GM18858 (cell line): Measurements from ENCODE around the gene TMBIM6.
"Not testable (repeated sequence)": the region's sequence is repeated elsewhere in the genome, so short reads cannot be mapped to it uniquely, and the experiment has no call there.

Experiments
- ATAC-seq: cut with Tn5 transposase; IDR thresholded peaks from one replicate; pipeline ENCODE4 v1.9.1; 2021; ENCODE audit not compliant: unreplicated experiment

Gene TMBIM6

DNA sequence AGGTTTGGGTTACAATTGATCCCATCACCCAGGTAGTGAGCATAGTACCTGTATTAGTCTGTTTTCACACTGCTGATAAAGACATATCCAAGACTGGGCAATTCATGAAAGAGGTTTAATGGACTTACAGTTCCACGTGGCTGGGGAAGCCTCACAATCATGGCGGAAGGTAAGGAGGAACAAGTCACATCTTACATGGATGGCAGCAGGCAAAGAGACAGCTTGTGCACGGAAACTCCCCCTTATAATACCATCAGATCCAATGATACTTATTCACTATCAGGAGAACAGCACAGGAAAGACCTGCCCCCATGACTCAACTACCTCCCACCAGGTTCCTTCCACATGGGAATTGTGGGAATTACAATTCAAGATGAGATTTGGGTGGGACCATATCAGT lies 20.0 kb upstream of the TMBIM6 start:
- ATAC-seq: not testable (repeated sequence)

DNA sequence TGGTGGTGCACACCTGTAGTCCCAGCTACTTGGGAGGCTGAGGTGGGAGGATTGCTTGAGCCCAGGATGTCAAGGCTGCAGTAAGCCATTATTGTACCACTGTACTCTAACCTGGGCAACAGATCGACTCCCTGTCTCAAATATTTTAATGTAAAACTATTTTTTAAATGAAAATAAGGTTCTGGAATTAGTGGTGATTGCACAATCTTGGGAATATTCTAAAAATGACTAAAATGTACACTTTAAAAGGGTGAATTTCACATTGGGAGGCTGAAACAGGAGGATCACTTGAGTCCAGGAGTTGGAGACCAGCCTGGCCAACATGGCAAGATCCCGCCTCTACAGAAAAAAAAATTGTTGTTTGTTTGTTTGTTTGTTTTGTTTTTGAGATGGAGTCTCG lies 12.9 kb upstream of the TMBIM6 start:
- no peak for ATAC-seq

DNA sequence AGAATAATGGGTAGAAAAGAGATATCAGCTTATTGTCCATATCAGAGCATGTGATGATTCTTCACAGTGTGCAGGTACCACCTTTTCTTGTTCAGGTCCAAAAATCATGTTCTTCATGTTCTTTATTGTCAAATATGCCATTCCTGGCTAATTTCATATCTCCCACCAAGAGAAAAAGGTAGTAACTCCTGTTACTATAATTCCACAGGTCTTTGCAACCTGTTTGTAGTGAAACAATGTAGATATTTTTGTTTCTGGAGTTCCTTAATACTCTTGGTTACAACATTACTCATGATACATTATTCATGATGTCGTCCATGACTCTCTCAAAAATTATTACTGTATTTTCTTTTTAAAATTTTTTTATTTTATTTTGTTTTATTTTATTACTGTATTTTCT lies 11.3 kb upstream of the TMBIM6 start:
- ATAC-seq: no peak

DNA sequence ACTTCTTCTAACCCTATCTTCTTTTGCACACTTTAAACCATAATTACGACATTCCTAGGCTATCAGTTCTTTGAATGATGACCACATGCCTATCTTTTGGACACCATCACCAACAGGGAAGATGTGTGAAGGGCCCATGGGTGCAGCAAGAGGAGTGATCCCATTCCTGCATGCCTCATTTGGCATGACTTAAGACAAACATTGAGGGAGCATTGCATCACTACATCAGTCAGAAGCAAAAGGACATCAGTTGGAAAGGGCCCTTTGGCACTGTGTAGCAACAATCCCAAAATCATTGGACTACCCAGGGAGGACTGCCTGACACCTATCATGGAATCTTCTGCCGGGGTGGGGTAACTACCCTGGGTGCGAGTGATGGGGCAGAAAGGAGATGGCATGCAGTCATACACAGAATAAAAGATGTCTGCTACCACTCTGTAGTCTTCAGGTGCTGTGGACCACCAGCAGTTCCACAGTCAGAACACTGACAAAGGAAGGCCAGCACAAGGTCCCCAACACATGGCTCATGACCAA lies 10.7 kb upstream of the TMBIM6 start:
- ATAC-seq: no peak

DNA sequence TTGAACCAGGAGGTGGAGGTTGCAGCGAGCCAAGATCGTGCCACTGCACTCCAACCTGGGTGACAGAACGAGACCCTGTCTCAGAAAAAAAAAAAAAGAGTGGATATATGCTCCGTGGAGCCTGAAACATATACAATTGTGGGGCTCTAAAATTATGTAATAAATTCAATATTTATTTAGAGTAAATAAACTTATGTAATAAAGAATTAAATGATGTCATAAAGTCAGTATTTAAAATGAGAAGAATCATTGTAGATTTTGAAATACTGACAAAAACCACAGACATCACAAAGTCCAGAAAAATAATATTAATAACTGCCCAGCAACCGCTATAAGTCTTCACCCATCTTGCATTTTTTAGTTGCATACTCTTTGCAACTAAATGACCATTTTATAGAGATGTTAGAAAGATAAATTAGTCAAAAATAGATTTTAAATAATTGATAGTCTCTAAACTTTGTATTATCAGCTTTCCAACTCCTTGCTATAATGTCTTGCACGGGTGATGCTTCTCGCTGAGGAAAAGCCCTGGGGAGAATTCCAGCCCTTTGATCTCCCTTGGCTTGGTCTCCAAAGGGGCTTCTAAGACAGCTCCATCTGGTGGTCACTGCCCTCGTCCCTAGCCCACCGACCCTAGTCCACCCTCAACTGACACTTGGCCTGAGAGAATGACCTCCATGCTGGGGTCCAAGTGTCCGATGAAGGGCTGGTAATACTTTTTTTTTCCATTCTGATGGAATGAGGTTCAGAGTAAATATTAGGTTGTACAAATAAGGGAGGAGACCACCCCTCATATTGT lies 7.9 kb upstream of the TMBIM6 start:
- ATAC-seq: no peak

DNA sequence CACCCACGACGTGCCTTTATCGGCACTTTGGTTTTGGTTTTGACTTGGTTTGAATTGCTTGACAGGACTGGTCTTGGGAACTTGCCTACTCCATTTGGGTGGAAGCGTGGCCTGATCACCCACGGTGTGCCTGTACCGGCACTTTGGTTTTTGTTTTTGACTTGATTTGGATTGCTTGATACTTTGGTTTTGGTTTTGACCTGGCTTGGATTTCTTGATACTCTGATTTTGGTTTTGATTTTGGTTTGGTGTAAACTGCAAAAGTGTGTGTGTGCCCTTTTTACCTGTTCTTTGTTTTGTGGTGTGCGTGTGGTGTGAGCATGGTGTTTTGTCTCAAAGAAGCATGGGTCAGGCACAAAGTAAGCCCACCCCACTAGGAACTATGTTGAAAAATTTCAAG lies 6.5 kb upstream of the TMBIM6 start:
- ATAC-seq: not testable (repeated sequence)

DNA sequence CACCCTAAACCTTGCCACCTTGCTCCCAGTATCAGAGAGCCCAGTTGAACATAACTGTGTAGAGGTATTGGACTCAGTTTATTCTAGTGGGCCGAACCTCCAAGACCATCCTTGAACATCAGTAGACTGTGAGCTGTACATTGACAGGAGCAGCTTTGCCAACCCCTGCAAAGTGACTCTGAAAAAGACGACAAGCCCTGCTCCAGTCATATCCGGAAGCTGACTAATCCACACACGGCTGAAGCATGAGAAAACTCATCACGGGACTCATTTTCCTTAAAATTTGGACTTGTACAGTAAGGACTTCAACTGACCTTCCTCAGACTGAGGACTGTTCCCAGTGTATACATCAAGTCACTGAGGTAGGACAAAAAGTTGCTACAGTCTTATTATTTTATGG lies 2.6 kb upstream of the TMBIM6 start:
- ATAC-seq: not testable (repeated sequence)

DNA sequence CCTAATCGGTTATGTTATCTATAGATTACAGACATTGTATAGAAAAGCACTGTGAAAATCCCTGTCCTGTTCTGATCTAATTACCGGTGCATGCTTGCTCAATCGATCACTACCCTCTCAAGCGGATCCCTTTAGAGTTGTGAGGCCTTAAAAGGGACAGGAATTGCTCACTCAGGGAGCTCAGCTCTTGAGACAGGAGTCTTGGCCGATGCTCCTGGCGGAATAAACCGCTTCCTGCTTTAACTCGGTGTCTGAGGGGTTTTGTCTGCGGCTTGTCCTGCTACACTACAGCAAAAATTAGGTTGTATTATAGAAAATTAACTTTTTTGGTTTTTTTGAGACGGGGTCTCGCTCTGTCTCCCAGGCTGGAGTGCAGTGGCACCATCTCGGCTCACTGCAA lies 1.1 kb upstream of the TMBIM6 start:
- not testable (repeated sequence) for ATAC-seq

DNA sequence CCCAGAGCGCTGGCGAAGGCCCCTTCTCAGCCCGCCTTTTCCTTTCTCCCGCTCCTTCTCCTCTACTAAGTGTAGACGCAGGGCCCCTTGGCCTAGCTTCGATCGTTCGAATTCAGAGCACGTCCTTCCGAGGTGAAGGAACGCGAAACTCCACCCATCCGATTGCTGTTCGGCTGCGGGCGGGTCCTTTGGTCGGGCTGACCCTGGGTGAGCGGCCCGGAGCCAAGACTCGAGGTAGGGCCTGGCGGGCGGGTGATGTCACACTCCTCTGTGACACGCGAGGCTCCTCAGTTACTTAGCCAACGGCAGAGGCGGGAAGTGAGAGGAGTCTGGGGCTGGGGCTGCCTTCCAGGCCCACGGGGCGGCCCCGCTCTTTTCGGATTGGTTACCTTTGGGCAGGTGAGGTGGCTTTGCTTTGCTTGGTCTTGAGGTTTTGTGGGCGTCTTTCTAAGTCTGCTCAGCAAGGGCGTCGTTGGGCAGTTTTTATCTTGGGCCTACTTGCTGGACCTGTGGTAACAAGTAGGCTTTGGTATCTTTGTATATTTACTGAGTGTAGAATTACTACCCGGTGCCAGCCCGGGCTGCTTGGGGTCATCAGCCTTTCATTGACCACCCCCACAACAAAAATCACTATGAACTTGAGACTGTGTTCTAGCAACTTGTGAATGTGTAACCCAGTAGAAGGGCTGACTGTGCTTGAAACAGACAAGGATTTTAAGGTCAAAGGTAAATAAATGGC lies 694 bp downstream of the TMBIM6 start:
- ATAC-seq: peak; percentile 37

DNA sequence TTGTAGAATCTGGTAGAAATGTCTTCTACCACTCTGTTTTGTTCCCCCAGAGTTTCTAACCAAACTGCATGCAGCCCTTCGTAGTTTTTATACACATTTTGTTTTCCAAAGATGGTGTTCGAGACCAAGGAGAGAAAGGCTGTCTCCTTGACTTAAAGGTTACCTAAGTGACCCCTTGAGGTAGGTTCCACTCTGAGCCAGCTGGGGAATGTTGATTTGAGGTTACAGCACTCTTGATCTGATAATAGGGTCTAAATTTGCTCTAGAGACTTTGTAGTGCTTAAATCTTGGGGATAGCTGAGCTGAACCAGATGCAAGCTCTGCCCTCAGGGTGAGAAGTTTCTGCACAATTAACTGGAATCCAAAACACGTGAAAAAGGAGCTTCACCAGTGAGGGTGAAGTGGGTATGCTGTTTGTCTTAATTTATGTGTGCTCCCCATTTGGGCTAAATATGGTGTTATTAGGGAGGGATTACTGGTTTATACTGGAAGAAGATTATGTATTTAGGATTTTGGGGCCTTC lies 3.1 kb downstream of the TMBIM6 start:
- ATAC-seq: no peak

DNA sequence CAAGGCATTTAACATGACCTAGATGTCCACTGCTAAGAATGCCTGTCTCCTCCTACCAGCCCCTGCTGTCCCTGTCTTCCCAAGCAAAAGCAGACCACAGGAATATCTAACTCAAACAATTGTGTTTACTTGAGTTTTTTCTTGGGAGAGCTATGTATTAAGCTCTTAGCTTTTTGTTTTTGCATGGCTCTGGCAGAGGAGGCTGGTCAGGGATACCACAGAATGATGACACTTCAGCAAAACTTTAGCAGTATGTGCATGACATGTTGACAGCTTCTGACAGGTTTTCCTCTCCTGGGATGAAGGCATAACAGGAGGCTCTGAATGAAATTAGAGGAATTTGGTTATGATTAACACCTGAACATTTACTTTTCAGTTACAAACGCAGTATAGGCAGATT lies 6.9 kb downstream of the TMBIM6 start:
- no peak for ATAC-seq

DNA sequence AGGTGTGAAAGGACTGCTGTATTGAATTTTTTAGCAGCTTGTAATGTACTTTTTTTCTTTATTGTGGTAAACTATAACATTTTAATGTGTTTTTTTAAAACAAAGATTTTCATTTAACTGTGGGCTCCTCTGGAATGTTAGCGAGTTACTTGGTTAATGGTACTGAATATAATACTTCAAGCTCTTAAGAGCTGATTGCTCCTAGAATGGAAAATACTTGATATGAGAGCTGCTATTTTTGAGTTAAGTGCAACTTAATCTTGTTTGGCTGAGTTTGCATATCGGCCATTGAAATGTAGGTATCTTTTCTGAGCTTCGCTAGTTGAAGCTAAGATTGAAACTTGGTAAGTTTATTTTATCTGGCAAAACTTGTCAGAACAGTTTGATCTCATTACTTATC lies 7.4 kb downstream of the TMBIM6 start:
- no peak for ATAC-seq

DNA sequence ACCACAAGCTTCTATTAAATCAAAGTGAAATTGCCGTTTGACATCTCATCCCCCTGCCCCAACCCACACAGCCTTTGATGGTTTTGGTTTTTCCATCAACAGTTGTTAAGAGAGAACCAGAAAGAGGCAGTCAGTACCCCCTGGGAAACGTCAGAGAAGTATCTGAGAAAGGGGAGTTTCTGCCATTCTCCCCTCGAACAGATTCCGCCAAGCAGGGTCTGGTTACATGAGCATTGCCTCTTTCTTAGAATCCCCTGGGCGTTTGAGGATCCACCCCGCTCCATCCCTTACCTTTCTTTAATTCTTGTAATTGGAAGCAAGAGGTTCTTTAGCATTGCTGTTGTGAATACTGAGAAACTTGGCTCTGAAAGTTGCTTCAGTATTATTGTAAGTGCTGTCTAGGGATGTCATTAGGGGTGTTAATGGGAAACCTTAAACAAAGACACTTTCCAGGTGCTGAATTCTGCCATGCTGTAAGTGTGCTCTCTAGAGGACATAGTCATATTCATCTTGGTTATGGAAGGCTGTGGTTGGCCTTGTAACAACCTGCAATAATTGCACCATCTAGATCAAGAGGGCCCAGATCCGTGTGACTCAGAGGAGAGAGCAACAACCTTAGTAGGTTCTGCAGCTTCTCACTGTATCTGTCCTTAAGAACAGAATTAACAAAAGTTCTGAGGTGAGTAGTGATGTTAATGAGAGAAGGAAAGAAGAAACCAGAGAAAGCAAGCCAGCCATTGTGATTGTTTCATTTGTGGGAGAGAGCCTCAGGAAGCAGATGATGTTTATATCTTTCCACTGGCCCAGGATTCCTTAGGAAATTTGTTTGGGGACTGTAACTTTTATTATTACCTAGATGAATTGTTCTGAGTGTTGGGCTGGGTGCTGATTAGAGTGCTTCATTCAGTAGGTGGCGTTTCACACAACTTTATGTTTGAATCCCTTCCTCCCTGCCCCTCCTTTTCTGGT lies 9.0 kb downstream of the TMBIM6 start:
- no peak for ATAC-seq

DNA sequence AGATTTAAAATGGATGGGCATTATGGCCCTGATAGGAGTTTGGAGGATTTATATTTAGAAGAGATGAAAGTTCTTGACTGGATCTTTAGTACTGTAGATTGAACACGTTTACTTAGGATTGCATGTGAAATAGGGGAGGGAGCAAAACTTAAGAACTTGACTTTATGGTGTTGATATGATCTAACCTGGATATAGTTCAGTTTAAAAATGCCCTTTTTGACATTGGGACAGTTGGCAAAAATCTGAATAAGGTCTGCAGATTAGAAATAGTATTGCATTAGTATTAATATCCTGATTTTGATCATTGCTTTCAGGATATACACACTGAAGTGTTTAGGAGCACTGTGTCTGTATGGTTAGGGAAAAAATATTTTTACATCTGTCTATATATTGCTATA lies 9.6 kb downstream of the TMBIM6 start:
- no peak for ATAC-seq

DNA sequence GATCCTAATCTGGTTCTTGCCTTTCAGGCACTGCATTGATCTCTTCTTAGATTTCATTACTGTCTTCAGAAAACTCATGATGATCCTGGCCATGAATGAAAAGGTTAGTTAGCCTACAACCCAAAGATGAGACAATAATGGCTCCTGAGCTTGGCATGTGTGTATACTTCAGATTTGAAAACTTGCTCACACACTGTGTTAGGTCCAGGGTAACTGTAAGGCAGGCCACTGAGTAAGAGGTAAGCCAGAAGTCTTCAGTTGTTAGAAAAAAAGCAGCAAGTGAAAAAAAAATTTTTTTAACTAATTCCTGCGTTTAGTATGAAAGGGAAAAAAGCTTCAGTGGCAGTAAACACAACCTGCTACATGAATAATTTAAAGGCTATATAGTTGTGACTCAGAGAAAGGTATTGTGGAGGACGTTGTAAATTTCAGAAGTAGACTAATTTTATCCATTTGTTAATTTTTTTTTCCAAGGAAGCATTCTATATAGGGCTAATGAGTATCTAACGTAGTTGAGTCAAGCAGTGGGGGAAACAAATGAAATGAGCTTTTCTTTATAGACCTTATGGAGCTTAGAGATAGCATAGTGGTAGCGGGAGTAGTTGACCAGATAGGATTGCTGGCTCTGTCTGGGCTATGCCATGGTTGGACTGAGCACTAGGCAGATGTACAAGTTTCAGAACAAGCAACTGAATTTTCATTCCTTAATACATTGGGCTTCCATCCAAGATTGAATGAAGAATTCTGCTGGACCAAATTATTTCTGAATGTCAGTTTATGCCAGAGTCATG lies 20.5 kb downstream of the TMBIM6 start:
- no peak for ATAC-seq

DNA sequence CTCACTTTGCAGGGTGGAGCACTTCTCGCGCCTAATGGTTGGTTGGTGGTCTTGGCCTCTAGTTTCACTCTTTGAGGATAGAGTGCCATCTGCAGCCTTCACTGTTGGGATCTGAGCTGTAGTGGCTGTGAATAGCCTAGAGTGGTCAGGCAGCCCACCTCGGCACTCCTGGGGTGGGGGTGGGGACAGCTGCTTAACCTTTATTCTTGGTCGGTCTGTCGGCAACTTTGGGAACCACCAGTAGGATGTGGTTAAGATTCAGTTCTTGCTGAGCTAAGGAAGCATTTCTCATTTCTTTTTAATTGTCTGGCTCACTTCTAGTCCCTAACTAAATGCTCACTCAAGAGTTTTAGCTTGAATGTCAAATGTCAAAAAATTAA lies 21.1 kb downstream of the TMBIM6 start:
- ATAC-seq: no peak

DNA sequence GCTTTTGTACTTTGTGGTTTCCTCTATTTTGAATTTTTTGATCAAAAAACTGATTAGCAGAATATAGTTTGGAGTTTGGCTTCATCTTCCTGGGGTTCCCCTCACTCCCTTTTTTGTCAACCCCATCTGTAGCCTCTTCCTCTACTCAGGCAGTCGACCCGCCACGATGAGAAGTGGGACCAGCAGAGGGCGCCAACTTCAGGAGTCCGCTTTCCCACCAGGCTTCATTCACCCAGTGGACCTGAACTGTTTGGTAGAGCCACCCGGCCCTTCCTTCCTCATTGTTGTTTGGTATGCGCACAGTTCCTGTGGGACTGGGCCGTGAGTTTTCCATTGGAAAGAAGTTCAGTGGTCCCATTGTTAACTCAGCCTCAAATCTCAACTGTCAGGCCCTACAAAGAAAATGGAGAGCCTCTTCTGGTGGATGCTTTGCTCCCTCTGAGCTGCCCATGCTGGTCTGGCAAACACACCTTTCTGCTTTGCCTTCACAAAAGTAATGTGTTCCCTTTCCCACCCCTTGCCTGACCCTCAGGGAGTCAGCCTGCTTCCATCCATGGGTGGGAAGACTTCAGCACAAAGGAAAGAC lies 21.7 kb downstream of the TMBIM6 start:
- no peak for ATAC-seq

DNA sequence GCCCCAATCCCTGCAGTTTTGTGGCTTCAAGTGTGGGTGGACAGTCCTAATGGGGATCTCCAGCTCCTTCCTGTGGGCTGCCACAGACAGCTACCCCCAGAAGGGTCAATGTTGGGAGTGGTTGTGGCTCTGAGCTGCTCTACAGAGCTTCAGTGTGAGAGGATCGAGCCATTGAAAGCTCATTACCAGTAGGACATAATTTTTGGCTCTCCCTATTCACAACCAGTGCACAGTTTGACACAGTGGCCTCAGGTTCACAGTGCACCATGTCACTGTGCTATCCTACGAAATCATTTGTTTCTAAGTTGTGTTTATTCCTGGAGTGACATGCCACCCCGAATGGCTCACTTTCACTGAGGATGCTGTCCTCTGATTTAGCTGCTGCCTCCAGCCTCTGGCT lies 22.8 kb downstream of the TMBIM6 start:
- no peak for ATAC-seq

DNA sequence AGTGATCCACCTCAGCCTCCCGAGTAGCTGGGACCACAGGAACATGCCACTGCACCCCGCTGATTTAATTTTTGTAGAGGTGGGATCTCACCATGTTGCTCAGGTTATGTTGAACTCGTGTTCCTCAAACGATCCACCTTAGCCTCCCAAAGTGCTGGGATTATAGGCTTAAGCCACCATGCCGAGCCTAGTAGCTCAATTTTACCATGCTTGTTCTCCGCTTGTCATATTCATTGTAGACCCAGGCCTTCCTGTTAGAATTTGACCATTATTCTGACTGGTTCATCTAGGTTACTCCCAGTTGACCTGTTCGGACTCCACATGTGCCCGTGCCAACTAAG lies 24.7 kb downstream of the TMBIM6 start:
- ATAC-seq: no peak

DNA sequence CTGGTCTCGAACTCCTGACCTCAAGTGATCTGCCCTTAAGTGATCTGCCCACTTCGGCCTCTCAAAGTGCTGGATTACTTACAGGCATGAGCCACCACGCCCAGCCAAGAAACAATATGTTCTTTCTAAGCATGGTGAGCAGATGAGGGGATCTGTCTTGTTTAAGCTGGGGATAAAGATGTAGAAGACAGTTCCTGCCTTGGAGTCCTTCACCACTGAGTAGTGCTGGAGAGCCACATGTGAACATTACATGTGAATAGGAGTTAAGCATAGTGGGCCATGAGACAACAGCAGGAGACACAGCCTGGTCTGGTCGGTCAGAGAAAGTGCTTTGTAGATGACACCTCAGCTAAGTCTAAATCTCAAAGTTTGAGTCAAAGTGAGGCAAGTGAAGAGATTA lies 26.0 kb downstream of the TMBIM6 start:
- ATAC-seq: no peak
